ENCODE data around the gene SPOCK1. TPM values are rescaled to one million over a fixed set of nuclear protein-coding genes. Genes with fewer than 3 reads are reported as not detected.

The SPOCK1 gene
- total and polyA plus RNA-seq, 9 of the 15 experiments (the other 6 are each of a cell fraction or from before 2014, with no cell fraction given): 0.01 to 0.35 (median 0.04) TPM; not detected in 6

- H3K4me2 ChIP-seq (ENCODE audit: insufficient read depth, low read length): no peak overlapping the region
- H3K9me1 ChIP-seq (ENCODE audit: control insufficient read depth, insufficient read depth, low read length): no peaks in the 10 kb centered on the region
- no peak for ATAC-seq
- ChIA-PET POLR2A (interaction anchor here (0.7 kb wide), 1 partner anchor 98 kb away, joined by 4 read pairs; no protein-coding TSS in a partner anchor), CTCF (ENCODE audit: low intra/inter-chr PET ratio) (no interaction called here)
- FAIRE-seq: peak; percentile 23
- H3K9ac ChIP-seq (ENCODE audit: insufficient read depth in 1 of 2, low read depth in 2 of 2, low read length in 2 of 2): no peak overlapping the region
- DNase-seq (ENCODE audit: extremely low read depth in 1 of 4, low spot score in 3 of 4): peak in 2 of 4 experiments; percentile 9 to 51
- H3K4me3 ChIP-seq: no peak overlapping the region
- 0 out of 2 replicates have a peak, but pooled peaks cover 4% of the 10 kb centered on the region for H4K20me1 ChIP-seq (replicated peaks; ENCODE audit: control insufficient read depth, insufficient read depth, low read length)
- no peaks in the 10 kb centered on the region for H3K9me3 ChIP-seq (replicated peaks; ENCODE audit: control insufficient read depth, insufficient read depth, low read depth, low read length)
- no peak overlapping the region for H3K27ac ChIP-seq (ENCODE audit: extremely low read depth, low read depth, low read length)
- H3K4me1 ChIP-seq (replicated peaks in 1 of 2; ENCODE audit: control insufficient read depth in 2 of 2, insufficient read depth in 2 of 2, low read length in 2 of 2): no peaks in the 10 kb centered on the region
- no peaks in the 10 kb centered on the region for H3K27me3 ChIP-seq (ENCODE audit: control insufficient read depth in 2 of 2, insufficient read depth in 2 of 2, low read length in 2 of 2)
- 0% methylated on average over 6 of the region's 6 CpGs for WGBS (ENCODE audit: insufficient coverage, low coverage, missing lambda C conversion rate)
- H3K36me3 ChIP-seq (ENCODE audit: control insufficient read depth, insufficient read depth, low read length): no peaks in the 10 kb centered on the region
- intact Hi-C loops (cut with micrococcal nuclease): no loop called here
- no TSS peak for BruUV-seq (replicated peaks)
- no peak overlapping the region for H2AFZ ChIP-seq (ENCODE audit: low read depth, low read length)
- in situ Hi-C loops (cut with MboI): no loop called here
- H3K79me2 ChIP-seq (ENCODE audit: control insufficient read depth, insufficient read depth, low read length): no peaks in the 10 kb centered on the region
- TF ChIP-seq PREB (CRISPR knock-in tag; IDR thresholded peaks at IDR 0.05) (no peak), ZNF23 (CRISPR knock-in tag; IDR thresholded peaks at IDR 0.05) (no peak), ZNF280B (CRISPR knock-in tag; IDR thresholded peaks at IDR 0.05) (no peak), ZNF766 (CRISPR knock-in tag; conservative IDR thresholded peaks at IDR 0.05) (0 out of 2 replicates have a peak, but pooled peaks have one; percentile 31), EHMT2 (IDR thresholded peaks at IDR 0.05) (peak; percentile 95), BCL6 (CRISPR knock-in tag; IDR thresholded peaks at IDR 0.05) (no peak), L3MBTL2 (IDR thresholded peaks at IDR 0.05) (no peak), MIER1 (IDR thresholded peaks at IDR 0.05; ENCODE audit: low read depth) (peak; percentile 87), REST (IDR thresholded peaks at IDR 0.05; ENCODE audit: borderline replicate concordance) (peak; percentile 98), REST (CRISPR knock-in tag; IDR thresholded peaks at IDR 0.05; ENCODE audit: low read depth) (peak; percentile 93), SMARCB1 (IDR thresholded peaks at IDR 0.05; ENCODE audit: insufficient read length, low read depth) (no peak)
Observed at GRCh38 chr5:137453483-137454080, 45.5 kb downstream of the SPOCK1 start.
